Measurements from ENCODE around the gene SLC6A17. TPM values are rescaled to one million over a fixed set of nuclear protein-coding genes. Genes with fewer than 3 reads are reported as not detected.

Gene SLC6A17
- total RNA-seq, 2 donors from 2014 or later = 0.19 TPM; not detected in 1

GRCh38 chr1:110164725-110165350 is 14.5 kb downstream of the SLC6A17 start:
- Histone ChIP-seq H3K27ac (no peak overlapping the region), H3K9ac (ENCODE audit: low read depth in 2 of 2, low read length in 2 of 2) (no peak overlapping the region), H3K4me3 (no peak overlapping the region), H3K4me1 (no peaks in the 10 kb centered on the region), H3K27me3 (no peaks in the 10 kb centered on the region), H3K36me3 (no peaks in the 10 kb centered on the region), H3K9me3 (no peaks in the 10 kb centered on the region)
- DNase-seq = no peak
- intact Hi-C loops (cut with DNase I) = no loop called here
- no peak for TF ChIP-seq CTCF (IDR thresholded peaks at IDR 0.05)

GRCh38 chr1:110165761-110166231 is 15.5 kb downstream of the SLC6A17 start:
- H3K4me3 ChIP-seq = no peak overlapping the region
- DNase-seq = no peak
- no peaks in the 10 kb centered on the region for H3K36me3 ChIP-seq
- intact Hi-C loops (cut with DNase I) = no loop called here
- H3K9me3 ChIP-seq = no peaks in the 10 kb centered on the region
- no peaks in the 10 kb centered on the region for H3K27me3 ChIP-seq
- TF ChIP-seq CTCF (IDR thresholded peaks at IDR 0.05) = no peak
- no peak overlapping the region for H3K9ac ChIP-seq (ENCODE audit: low read depth in 2 of 2, low read length in 2 of 2)
- H3K4me1 ChIP-seq = no peaks in the 10 kb centered on the region
- no peak overlapping the region for H3K27ac ChIP-seq

GRCh38 chr1:110166861-110167260 is 16.6 kb downstream of the SLC6A17 start:
- Histone ChIP-seq H3K4me3 (no peak overlapping the region), H3K27me3 (no peaks in the 10 kb centered on the region), H3K4me1 (no peaks in the 10 kb centered on the region), H3K36me3 (no peaks in the 10 kb centered on the region), H3K9ac (ENCODE audit: low read depth in 2 of 2, low read length in 2 of 2) (no peak overlapping the region), H3K27ac (no peak overlapping the region), H3K9me3 (no peaks in the 10 kb centered on the region)
- DNase-seq = no peak
- no peak for TF ChIP-seq CTCF (IDR thresholded peaks at IDR 0.05)
- intact Hi-C loops (cut with DNase I) = no loop called here

GRCh38 chr1:110170766-110171733 is 20.8 kb downstream of the SLC6A17 start:
- no peaks in the 10 kb centered on the region for H3K4me1 ChIP-seq
- no peak overlapping the region for H3K4me3 ChIP-seq
- H3K9me3 ChIP-seq = no peaks in the 10 kb centered on the region
- H3K27ac ChIP-seq = no peak overlapping the region
- no peak for TF ChIP-seq CTCF (IDR thresholded peaks at IDR 0.05)
- no peaks in the 10 kb centered on the region for H3K27me3 ChIP-seq
- H3K9ac ChIP-seq (ENCODE audit: low read depth in 2 of 2, low read length in 2 of 2) = no peak overlapping the region
- H3K36me3 ChIP-seq = no peaks in the 10 kb centered on the region
- no peak for DNase-seq
- intact Hi-C loops (cut with DNase I) = no loop called here

- no peak for TF ChIP-seq CTCF (IDR thresholded peaks at IDR 0.05)
- Histone ChIP-seq H3K9me3 (no peaks in the 10 kb centered on the region), H3K36me3 (no peaks in the 10 kb centered on the region), H3K9ac (ENCODE audit: low read depth in 2 of 2, low read length in 2 of 2) (no peak overlapping the region), H3K4me1 (no peaks in the 10 kb centered on the region), H3K27ac (no peak overlapping the region), H3K4me3 (no peak overlapping the region), H3K27me3 (no peaks in the 10 kb centered on the region)
- intact Hi-C loops (cut with DNase I) = no loop called here
- DNase-seq = no peak
Observed at GRCh38 chr1:110172001-110172400, 21.7 kb downstream of the SLC6A17 start.

All from colonic mucosa (tissue), 4 donors.